ENCODE results near the gene SHROOM4.
A peak's percentile ranks its signal among the peaks of the same experiment; 100 is the strongest.

SHROOM4 gene

DNA sequence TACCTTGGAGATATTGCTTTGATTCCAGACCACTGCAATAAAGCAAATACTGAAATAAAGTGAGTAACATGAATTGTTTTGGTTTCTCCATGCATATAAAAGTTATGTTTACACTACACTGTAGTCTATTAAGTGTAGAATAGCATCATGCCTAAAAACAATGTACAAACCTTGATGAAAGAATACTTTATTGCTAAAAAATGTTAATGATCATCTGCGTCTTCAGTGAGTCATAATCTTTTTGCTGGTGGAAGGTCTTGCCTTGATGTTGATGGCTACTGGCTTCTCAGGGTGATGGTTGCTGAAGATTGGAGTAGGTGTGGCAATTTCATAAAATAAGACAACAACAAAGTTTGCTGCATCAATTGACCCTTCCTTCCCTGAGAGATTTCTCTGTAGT, 145.1 kb downstream of the SHROOM4 start:
- H2AFZ ChIP-seq, result no peak overlapping the region
- no peaks in the 10 kb centered on the region for H3K27me3 ChIP-seq (ENCODE audit: control insufficient read depth, insufficient read depth, low read length)
- H3K9ac ChIP-seq, result no peak overlapping the region
- H3K4me2 ChIP-seq (ENCODE audit: low read length), result no peak overlapping the region
- H3K27ac ChIP-seq, result no peak overlapping the region
- H3K79me2 ChIP-seq, result no peaks in the 10 kb centered on the region
- no peak overlapping the region for H3K4me3 ChIP-seq (ENCODE audit: low read depth, low read length)
- H3K9me3 ChIP-seq (ENCODE audit: control insufficient read depth, low read length), result no peaks in the 10 kb centered on the region
- H3K4me1 ChIP-seq, result no peaks in the 10 kb centered on the region
- H3K36me3 ChIP-seq (ENCODE audit: control insufficient read depth, insufficient read depth, low read length), result no peaks in the 10 kb centered on the region
- TF ChIP-seq CTCF (IDR thresholded peaks at IDR 0.05), result no peak

- no peaks in the 10 kb centered on the region for H3K9me3 ChIP-seq (ENCODE audit: control insufficient read depth, low read length)
- no peak overlapping the region for H3K27ac ChIP-seq
- H3K36me3 ChIP-seq (ENCODE audit: control insufficient read depth, insufficient read depth, low read length), result no peaks in the 10 kb centered on the region
- no peak for TF ChIP-seq CTCF (IDR thresholded peaks at IDR 0.05)
- no peaks in the 10 kb centered on the region for H3K79me2 ChIP-seq
- H3K4me3 ChIP-seq (ENCODE audit: low read depth, low read length), result no peak overlapping the region
- H3K4me2 ChIP-seq (ENCODE audit: low read length), result no peak overlapping the region
- H2AFZ ChIP-seq, result no peak overlapping the region
- no peaks in the 10 kb centered on the region for H3K27me3 ChIP-seq (ENCODE audit: control insufficient read depth, insufficient read depth, low read length)
- no peak overlapping the region for H3K9ac ChIP-seq
- H3K4me1 ChIP-seq, result no peaks in the 10 kb centered on the region
Measured at GRCh38 chrX:50648156-50648555, 165.8 kb downstream of the SHROOM4 start.

- Histone ChIP-seq H3K9ac (no peak overlapping the region), H3K4me3 (ENCODE audit: low read depth, low read length) (no peak overlapping the region), H3K79me2 (no peaks in the 10 kb centered on the region), H3K27me3 (ENCODE audit: control insufficient read depth, insufficient read depth, low read length) (no peaks in the 10 kb centered on the region), H3K9me3 (ENCODE audit: control insufficient read depth, low read length) (no peaks in the 10 kb centered on the region), H3K27ac (no peak overlapping the region), H3K4me1 (no peaks in the 10 kb centered on the region), H3K36me3 (ENCODE audit: control insufficient read depth, insufficient read depth, low read length) (no peaks in the 10 kb centered on the region), H3K4me2 (ENCODE audit: low read length) (no peak overlapping the region), H2AFZ (no peak overlapping the region)
- TF ChIP-seq CTCF (IDR thresholded peaks at IDR 0.05), result no peak
Measured at GRCh38 chrX:50644496-50644895, 169.5 kb downstream of the SHROOM4 start.

- Histone ChIP-seq H3K27ac (no peak overlapping the region), H3K27me3 (ENCODE audit: control insufficient read depth, insufficient read depth, low read length) (no peaks in the 10 kb centered on the region), H3K4me1 (no peaks in the 10 kb centered on the region), H2AFZ (no peak overlapping the region), H3K9ac (no peak overlapping the region), H3K9me3 (ENCODE audit: control insufficient read depth, low read length) (no peaks in the 10 kb centered on the region), H3K79me2 (no peaks in the 10 kb centered on the region), H3K4me2 (ENCODE audit: low read length) (no peak overlapping the region), H3K36me3 (ENCODE audit: control insufficient read depth, insufficient read depth, low read length) (no peaks in the 10 kb centered on the region), H3K4me3 (ENCODE audit: low read depth, low read length) (peak overlapping the region; percentile 16)
- TF ChIP-seq CTCF (IDR thresholded peaks at IDR 0.05), result no peak
Measured at GRCh38 chrX:50643525-50644137, 170.4 kb downstream of the SHROOM4 start.

DNA sequence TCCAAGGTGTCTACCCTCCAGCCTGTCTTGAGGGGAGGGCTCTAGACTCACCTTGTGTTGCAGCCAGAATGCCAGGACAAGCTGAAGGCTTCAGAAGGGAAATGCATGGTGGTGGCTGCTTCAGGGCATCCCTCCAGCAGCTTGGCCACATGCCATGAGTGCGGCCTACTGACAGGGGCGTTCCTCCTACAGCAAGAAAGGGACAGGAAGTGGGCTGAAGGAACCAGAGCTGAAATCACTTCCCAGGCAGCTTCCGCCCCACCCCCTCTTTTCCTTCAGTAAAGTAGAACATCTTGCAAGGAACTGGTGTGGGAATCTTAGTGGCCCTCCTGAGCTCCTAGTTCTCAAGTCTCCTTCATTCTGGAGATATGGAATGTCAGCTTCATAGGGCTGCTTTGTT, 175.9 kb downstream of the SHROOM4 start:
- Histone ChIP-seq H3K79me2 (no peaks in the 10 kb centered on the region), H3K27me3 (ENCODE audit: control insufficient read depth, insufficient read depth, low read length) (no peaks in the 10 kb centered on the region), H3K9me3 (ENCODE audit: control insufficient read depth, low read length) (no peaks in the 10 kb centered on the region), H3K27ac (no peak overlapping the region), H3K9ac (no peak overlapping the region), H3K4me1 (peaks cover 8% of the 10 kb centered on the region), H3K4me3 (ENCODE audit: low read depth, low read length) (no peak overlapping the region), H2AFZ (no peak overlapping the region), H3K36me3 (ENCODE audit: control insufficient read depth, insufficient read depth, low read length) (no peaks in the 10 kb centered on the region), H3K4me2 (ENCODE audit: low read length) (no peak overlapping the region)
- no peak for TF ChIP-seq CTCF (IDR thresholded peaks at IDR 0.05)
